ENCODE measurements around the gene WSCD1.

DNA sequence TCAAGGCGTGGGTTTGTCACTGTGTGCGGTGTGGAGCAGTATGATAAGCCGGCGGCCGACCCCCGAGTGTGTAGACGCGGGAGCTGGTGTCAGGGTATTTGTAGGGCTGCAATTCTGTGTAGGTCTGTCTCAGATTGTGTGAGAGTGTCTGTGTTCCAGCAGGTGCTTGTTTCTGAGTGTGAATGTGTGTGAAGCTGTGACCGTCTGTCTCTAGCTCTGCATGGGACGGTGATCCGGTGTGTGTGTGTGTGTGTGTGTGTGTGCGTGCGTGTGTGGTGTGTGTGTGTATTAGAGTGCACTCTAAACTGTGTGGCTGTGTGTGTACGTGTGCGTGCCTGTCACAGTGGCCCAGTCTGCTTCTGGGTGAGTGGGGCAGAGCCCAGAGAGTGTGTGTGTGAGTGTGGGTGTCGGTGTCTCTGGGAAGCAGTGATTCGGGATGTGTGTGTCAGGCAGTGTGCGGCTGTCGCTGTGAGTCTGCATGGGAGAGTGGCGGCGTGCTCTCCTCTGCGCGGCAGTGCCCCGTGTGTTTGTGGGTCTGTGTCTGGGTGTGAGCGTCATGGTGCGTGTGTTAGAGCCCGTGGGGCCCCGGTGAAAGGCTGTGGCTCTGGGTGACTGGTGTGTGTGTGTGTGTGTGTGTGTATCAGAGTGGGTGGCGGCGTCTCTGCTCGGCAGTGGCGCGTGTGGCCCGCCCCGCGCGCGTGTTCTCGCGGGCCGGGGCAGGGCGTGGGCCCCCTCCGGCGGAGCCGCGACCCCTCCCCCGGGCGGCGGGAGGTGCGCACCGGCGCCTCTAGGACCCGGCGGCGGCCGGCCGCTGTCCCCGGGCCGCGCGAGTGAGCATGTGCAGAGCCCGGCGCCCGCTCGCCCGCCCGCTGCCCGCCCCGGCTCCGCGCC, at the start of gene WSCD1:
- TF ChIP-seq, protein P1, sequence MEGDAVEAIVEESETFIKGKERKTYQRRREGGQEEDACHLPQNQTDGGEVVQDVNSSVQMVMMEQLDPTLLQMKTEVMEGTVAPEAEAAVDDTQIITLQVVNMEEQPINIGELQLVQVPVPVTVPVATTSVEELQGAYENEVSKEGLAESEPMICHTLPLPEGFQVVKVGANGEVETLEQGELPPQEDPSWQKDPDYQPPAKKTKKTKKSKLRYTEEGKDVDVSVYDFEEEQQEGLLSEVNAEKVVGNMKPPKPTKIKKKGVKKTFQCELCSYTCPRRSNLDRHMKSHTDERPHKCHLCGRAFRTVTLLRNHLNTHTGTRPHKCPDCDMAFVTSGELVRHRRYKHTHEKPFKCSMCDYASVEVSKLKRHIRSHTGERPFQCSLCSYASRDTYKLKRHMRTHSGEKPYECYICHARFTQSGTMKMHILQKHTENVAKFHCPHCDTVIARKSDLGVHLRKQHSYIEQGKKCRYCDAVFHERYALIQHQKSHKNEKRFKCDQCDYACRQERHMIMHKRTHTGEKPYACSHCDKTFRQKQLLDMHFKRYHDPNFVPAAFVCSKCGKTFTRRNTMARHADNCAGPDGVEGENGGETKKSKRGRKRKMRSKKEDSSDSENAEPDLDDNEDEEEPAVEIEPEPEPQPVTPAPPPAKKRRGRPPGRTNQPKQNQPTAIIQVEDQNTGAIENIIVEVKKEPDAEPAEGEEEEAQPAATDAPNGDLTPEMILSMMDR (IDR thresholded peaks at IDR 0.05): no peak
- TF ChIP-seq POLR2A (IDR thresholded peaks at IDR 0.05): no peak
